Keratinocyte (primary cell): ENCODE data around the gene BET1L. TPM values are rescaled to one million over a fixed set of nuclear protein-coding genes. Genes with fewer than 3 reads are reported as not detected.

ENCODE experiments used
- DNase-seq: peaks from one replicate; pipeline ENCODE4 v3.0.0-alpha.2; 2011; ENCODE audit warnings: low read depth, missing footprints, low spot score
- FAIRE-seq: peaks from 2 replicates; lab custom pipeline; 2011; peaks lifted over from hg19 to GRCh38; lab: Jason Lieb, UNC
- H2AFZ ChIP-seq: 2 replicates; pipeline ENCODE4 v1.6.0; 2012; ENCODE audit warnings: low read length, control low read depth, inconsistent platforms; ENCODE audit not compliant: control insufficient read depth
- H3K27ac ChIP-seq: 2 replicates; pipeline ENCODE4 v1.5.1; 2011; ENCODE audit warnings: low read length; ENCODE audit not compliant: control insufficient read depth, insufficient read depth
- H3K27me3 ChIP-seq: 3 replicates; pipeline ENCODE4 v1.6.0; 2011; ENCODE audit warnings: low read length; ENCODE audit not compliant: control insufficient read depth, insufficient read depth; ENCODE audit errors: extremely low read depth
- H3K36me3 ChIP-seq, 2 experiments: 2 replicates in 1 of 2; 3 replicates in 1 of 2; pipeline ENCODE4 v1.5.1; 2011; ENCODE audit warnings: low read length in 2 of 2, mild to moderate bottlenecking in 1 of 2; ENCODE audit not compliant: control insufficient read depth in 2 of 2, insufficient read depth in 2 of 2; ENCODE audit errors: extremely low read depth in 1 of 2
- H3K4me1 ChIP-seq: 3 replicates; pipeline ENCODE4 v1.5.1; 2011; ENCODE audit warnings: low read length; ENCODE audit not compliant: control insufficient read depth, insufficient read depth; ENCODE audit errors: extremely low read depth
- H3K4me2 ChIP-seq: 3 replicates; pipeline ENCODE4 v1.6.0; 2011; ENCODE audit warnings: low read depth, low read length; ENCODE audit not compliant: control insufficient read depth, insufficient read depth; ENCODE audit errors: extremely low read depth
- H3K4me3 ChIP-seq, 3 experiments: fragments of 200-600 bp in 1 of 3; sonication (generic) in 1 of 3; 2 replicates in 2 of 3; 3 replicates in 1 of 3; pipeline ENCODE4 v1.5.1; 2011 to 2016; ENCODE audit warnings: low read length in 3 of 3, mild to moderate bottlenecking in 3 of 3, control low read depth in 2 of 3, inconsistent platforms in 1 of 3, low read depth in 1 of 3, mixed read lengths in 1 of 3, mixed run types in 1 of 3, moderate library complexity in 1 of 3; ENCODE audit not compliant: control insufficient read depth in 2 of 3, insufficient read depth in 2 of 3; ENCODE audit errors: extremely low read depth in 1 of 3
- H3K79me2 ChIP-seq: 2 replicates; pipeline ENCODE4 v1.6.0; 2012; ENCODE audit warnings: low read length; ENCODE audit not compliant: control insufficient read depth, insufficient read depth
- H3K9ac ChIP-seq: 3 replicates; pipeline ENCODE4 v1.6.0; 2011; ENCODE audit warnings: low read length; ENCODE audit not compliant: control insufficient read depth, insufficient read depth; ENCODE audit errors: extremely low read depth
- H3K9me1 ChIP-seq: 3 replicates; pipeline ENCODE4 v1.6.0; 2011; ENCODE audit warnings: low read length; ENCODE audit not compliant: control insufficient read depth, insufficient read depth; ENCODE audit errors: extremely low read depth
- H3K9me3 ChIP-seq: 2 replicates; pipeline ENCODE4 v1.5.1; 2012; ENCODE audit warnings: low read depth, low read length; ENCODE audit not compliant: control insufficient read depth
- H4K20me1 ChIP-seq: 3 replicates; pipeline ENCODE4 v1.6.0; 2011; ENCODE audit warnings: low read length; ENCODE audit not compliant: control insufficient read depth, insufficient read depth; ENCODE audit errors: extremely low read depth
- CTCF ChIP-seq, 3 experiments: IDR thresholded peaks in 1 of 3; conservative IDR thresholded peaks in 1 of 3; optimal IDR thresholded peaks in 1 of 3; 2 replicates in 2 of 3; 3 replicates in 1 of 3; pipeline versions ENCODE3 to v1.5.1; 2011; ENCODE audit warnings: low read length in 3 of 3, mild to moderate bottlenecking in 3 of 3, moderate library complexity in 2 of 3, control low read depth in 1 of 3, inconsistent platforms in 1 of 3; ENCODE audit not compliant: insufficient read depth in 2 of 3; ENCODE audit errors: extremely low read depth in 1 of 3
- EZH2 ChIP-seq: IDR thresholded peaks from one replicate; pipeline ENCODE4 v1.6.1; 2012; ENCODE audit warnings: inconsistent platforms, mild to moderate bottlenecking, low read length, moderate library complexity
- dilution Hi-C: fragments of 300-500 bp; cut with MboI; formaldehyde crosslinking; loops from one replicate; pipeline ENCODE4 v1.7.0; 2020; ENCODE audit warnings: low sequenced_read_pairs; ENCODE audit not compliant: extremely low pct_ligation_motif_present
- polyA plus RNA-seq, 5 experiments: library from polyadenylated mRNA; depleted of rRNA in 3 of 5; stranded (reverse) in 3 of 5; stranded (forward) in 1 of 5; unstranded in 1 of 5; fragments of >200 nt; gene quantifications; 1 replicate in 1 of 5; 2 replicates in 3 of 5; 3 replicates in 1 of 5; pipeline versions ENCODE4 v1.2.1 to v1.2.3, GENCODE V29; 2011 to 2012; ENCODE audit warnings: missing spikeins in 2 of 5, low read depth in 1 of 5, low replicate concordance in 1 of 5

The BET1L gene
- polyA plus RNA-seq, 1 donor (not counting 4 experiments of a cell fraction or from before 2014, with no cell fraction given), result 27.0 TPM

DNA sequence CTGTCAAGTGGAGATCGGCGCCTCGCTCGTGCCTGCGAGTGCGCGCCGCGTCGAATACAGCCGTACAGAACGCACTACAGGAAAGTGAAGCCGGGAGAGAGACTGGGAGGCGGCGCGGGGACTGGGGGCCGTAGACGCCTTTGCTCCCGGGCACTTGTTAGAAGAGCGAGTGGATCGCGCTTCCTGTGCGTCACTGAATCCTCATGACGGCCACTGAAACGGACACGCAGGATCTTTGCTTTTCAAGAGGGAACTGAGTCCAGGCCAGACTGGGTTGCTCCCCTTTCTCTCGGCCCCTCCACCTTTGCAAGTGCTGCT, 623 bp upstream of the BET1L start:
- Histone ChIP-seq H3K9ac (peak overlapping the region; percentile 85), H2AFZ (peak overlapping the region; percentile 80), H3K4me3 (peak overlapping the region; percentile 89 to 94 (median 90)), H3K27ac (peak overlapping the region; percentile 96), H3K4me2 (peak overlapping the region; percentile 90), H3K36me3 (peaks cover 47 to 61% of the 10 kb centered on the region in 2 experiments), H3K27me3 (no peaks in the 10 kb centered on the region), H3K4me1 (peaks cover 24% of the 10 kb centered on the region), H3K9me3 (no peaks in the 10 kb centered on the region), H3K9me1 (peaks cover 2% of the 10 kb centered on the region), H4K20me1 (peaks cover 8% of the 10 kb centered on the region), H3K79me2 (peaks cover 79% of the 10 kb centered on the region)
- TF ChIP-seq CTCF (optimal IDR thresholded peaks at IDR 0.05 in 1 of 3, IDR thresholded peaks at IDR 0.05 in 1 of 3, conservative IDR thresholded peaks at IDR 0.05 in 1 of 3; ENCODE audit: extremely low read depth in 1 of 3, insufficient read depth in 2 of 3, low read length in 3 of 3) (no peak), EZH2 (no peak)
- no peak for DNase-seq
- dilution Hi-C loops, result no loop called here
- no peak for FAIRE-seq

DNA sequence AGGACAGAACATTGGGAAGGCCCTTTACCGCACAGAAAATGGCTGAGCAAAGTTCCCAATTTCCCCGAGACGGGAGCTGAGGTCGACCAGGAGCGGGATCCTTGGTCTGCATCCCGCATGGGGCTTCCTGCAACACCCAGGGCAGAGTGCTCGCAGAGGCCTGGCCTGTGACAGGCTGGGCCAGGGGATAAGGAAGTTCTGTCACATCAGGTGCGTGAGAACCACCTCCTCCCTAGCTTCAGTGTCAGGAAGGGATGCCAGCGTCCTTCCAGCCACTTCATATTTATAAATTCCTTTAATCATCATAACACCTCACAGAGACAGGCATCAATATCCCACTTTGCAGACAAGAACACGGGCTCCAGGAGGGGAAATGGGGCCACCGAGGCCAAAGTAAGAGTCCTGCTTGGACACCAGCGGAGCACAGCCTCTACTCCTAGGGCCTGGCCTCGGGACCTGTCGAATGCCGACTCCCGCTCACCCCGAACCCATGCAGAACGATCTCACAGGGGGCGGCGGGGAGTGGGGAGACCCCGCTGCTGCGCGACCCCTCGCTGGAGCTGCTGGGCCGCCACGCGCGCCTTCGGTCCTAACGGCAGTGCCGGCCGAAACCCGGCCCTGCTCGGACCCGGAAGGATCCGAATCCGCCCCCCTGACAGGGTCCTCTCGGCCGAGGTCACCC, 532 bp downstream of the BET1L start:
- Histone ChIP-seq H2AFZ (no peak overlapping the region), H3K36me3 (peaks cover 38 to 49% of the 10 kb centered on the region in 2 experiments), H3K4me1 (peaks cover 24% of the 10 kb centered on the region), H3K9me3 (no peaks in the 10 kb centered on the region), H3K4me2 (peak overlapping the region; percentile 97), H3K27ac (peak overlapping the region; percentile 80), H3K9ac (peak overlapping the region; percentile 85), H3K79me2 (peaks cover 69% of the 10 kb centered on the region), H3K4me3 (peak overlapping the region; percentile 89 to 94 (median 90)), H3K27me3 (no peaks in the 10 kb centered on the region), H4K20me1 (peaks cover 8% of the 10 kb centered on the region), H3K9me1 (peaks cover 2% of the 10 kb centered on the region)
- DNase-seq (no peak), FAIRE-seq (no peak)
- TF ChIP-seq EZH2 (no peak), CTCF (optimal IDR thresholded peaks at IDR 0.05 in 1 of 3, IDR thresholded peaks at IDR 0.05 in 1 of 3, conservative IDR thresholded peaks at IDR 0.05 in 1 of 3; ENCODE audit: extremely low read depth in 1 of 3, insufficient read depth in 2 of 3, low read length in 3 of 3) (no peak)
- dilution Hi-C loops, result no loop called here
